ENCODE results near the gene ACAT1.

ACAT1 gene

DNA sequence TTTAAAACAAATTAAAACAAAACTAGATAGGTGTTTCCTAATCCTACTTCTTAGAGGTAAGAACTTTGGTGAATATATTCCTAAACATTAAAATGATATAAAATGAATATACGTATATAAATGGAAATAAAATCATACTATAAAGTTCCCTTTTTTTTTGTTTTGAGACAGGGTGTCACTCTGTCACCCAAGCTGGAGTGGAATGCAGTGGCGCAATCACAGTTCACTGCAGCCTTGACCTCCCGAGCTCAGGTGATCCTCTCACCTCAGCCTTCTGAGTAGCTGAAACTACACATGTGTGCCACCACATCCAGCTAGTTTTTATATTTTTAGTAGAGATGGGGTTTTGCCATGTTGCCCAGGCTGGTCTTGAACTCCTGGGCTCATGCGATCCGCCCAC lies 56.2 kb downstream of the ACAT1 start:
- no peak for FAIRE-seq
- TF ChIP-seq POLR2A (IDR thresholded peaks at IDR 0.05; ENCODE audit: low read depth, low read length) = no peak
- no peak for TF ChIP-seq POLR2AphosphoS5 (IDR thresholded peaks at IDR 0.05; ENCODE audit: low read depth, low read length)
- TF ChIP-seq POU2F2 (IDR thresholded peaks at IDR 0.05; ENCODE audit: low read depth, low read length) = no peak
- no peak for TF ChIP-seq SPI1 (IDR thresholded peaks at IDR 0.05; ENCODE audit: low read depth, low read length)
- no peak for TF ChIP-seq PAX5 (IDR thresholded peaks at IDR 0.05; ENCODE audit: insufficient read depth, low read length, severe bottlenecking)
- TF ChIP-seq TAF1 (IDR thresholded peaks at IDR 0.05; ENCODE audit: low read depth, low read length) = no peak

GRCh38 chr11:108193725-108194124 lies 72.4 kb downstream of the ACAT1 start:
- FAIRE-seq (no peak), DNase-seq (ENCODE audit: insufficient read length, low spot score) (no peak)
- TF ChIP-seq POU2F2 (IDR thresholded peaks at IDR 0.05; ENCODE audit: low read depth, low read length) = no peak
- no peak for TF ChIP-seq SPI1 (IDR thresholded peaks at IDR 0.05; ENCODE audit: low read depth, low read length)
- TF ChIP-seq PAX5 (IDR thresholded peaks at IDR 0.05; ENCODE audit: insufficient read depth, low read length, severe bottlenecking) = no peak
- TF ChIP-seq POLR2A (IDR thresholded peaks at IDR 0.05; ENCODE audit: low read depth, low read length) = no peak
- TF ChIP-seq POLR2AphosphoS5 (IDR thresholded peaks at IDR 0.05; ENCODE audit: low read depth, low read length) = no peak
- TF ChIP-seq TAF1 (IDR thresholded peaks at IDR 0.05; ENCODE audit: low read depth, low read length) = no peak

More for the DNA sequence above, 56.2 kb downstream of the ACAT1 start:
- DNase-seq (ENCODE audit: insufficient read length, low spot score) = no peak

DNA sequence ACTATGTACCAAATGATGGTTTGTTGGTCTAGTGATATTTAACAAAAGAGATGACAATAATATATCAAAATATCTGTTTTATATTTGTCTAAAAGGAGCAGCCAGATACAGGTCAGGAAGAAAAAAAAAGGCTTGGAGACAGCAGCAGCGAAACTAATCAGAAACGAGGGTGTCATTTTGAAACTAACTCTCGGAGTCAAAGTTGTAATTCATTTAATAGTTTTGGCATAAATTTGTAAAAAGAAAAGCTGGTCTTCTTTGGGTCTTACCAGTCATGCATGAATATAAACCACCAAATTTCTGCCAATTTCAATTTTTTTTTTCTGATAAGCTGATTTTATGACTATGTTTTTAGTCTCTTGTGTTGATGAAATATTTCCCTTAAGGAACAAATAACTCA lies 75.5 kb downstream of the ACAT1 start:
- TF ChIP-seq SPI1 (IDR thresholded peaks at IDR 0.05; ENCODE audit: low read depth, low read length) (no peak), POLR2AphosphoS5 (IDR thresholded peaks at IDR 0.05; ENCODE audit: low read depth, low read length) (no peak), POLR2A (IDR thresholded peaks at IDR 0.05; ENCODE audit: low read depth, low read length) (no peak), TAF1 (IDR thresholded peaks at IDR 0.05; ENCODE audit: low read depth, low read length) (no peak), PAX5 (IDR thresholded peaks at IDR 0.05; ENCODE audit: insufficient read depth, low read length, severe bottlenecking) (no peak), POU2F2 (IDR thresholded peaks at IDR 0.05; ENCODE audit: low read depth, low read length) (no peak)
- FAIRE-seq (no peak), DNase-seq (ENCODE audit: insufficient read length, low spot score) (no peak)

All from GM12891 (cell line).